ENCODE measurements around the gene DCST2. TPM values are rescaled to one million over a fixed set of nuclear protein-coding genes. Genes with fewer than 3 reads are reported as not detected.

The DCST2 gene
- total RNA-seq, 4 donors from 2014 or later = 0.35 to 0.54 TPM; not detected in 2

GRCh38 chr1:155050560-155051341, 17.2 kb upstream of the DCST2 start, which contains the start of gene ADAM15:
Gene ADAM15 (plus strand): TSS chr1:155051316. CDS start chr1:155051387, 71 bp downstream.
- peaks cover 0 to 48% (median 17%) of the 10 kb centered on the region in 3 donors for H3K4me1 ChIP-seq
- peaks cover 0 to 24% of the 10 kb centered on the region in 2 donors for H3K36me3 ChIP-seq
- H3K27ac ChIP-seq = peak within 1 kb of the TSS; percentile 69 to 96 (median 90)
- TF ChIP-seq POLR2A (IDR thresholded peaks at IDR 0.05) (no peak), POLR2AphosphoS5 (IDR thresholded peaks at IDR 0.05) (peak; percentile 58), EP300 (IDR thresholded peaks at IDR 0.05) (no peak)
- TF ChIP-seq, protein P1, sequence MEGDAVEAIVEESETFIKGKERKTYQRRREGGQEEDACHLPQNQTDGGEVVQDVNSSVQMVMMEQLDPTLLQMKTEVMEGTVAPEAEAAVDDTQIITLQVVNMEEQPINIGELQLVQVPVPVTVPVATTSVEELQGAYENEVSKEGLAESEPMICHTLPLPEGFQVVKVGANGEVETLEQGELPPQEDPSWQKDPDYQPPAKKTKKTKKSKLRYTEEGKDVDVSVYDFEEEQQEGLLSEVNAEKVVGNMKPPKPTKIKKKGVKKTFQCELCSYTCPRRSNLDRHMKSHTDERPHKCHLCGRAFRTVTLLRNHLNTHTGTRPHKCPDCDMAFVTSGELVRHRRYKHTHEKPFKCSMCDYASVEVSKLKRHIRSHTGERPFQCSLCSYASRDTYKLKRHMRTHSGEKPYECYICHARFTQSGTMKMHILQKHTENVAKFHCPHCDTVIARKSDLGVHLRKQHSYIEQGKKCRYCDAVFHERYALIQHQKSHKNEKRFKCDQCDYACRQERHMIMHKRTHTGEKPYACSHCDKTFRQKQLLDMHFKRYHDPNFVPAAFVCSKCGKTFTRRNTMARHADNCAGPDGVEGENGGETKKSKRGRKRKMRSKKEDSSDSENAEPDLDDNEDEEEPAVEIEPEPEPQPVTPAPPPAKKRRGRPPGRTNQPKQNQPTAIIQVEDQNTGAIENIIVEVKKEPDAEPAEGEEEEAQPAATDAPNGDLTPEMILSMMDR (IDR thresholded peaks at IDR 0.05) = peak in 3 of 4 experiments; percentile 87 to 94 (median 91)
- peak; percentile 88 for ATAC-seq
- H3K27me3 ChIP-seq = no peaks in the 10 kb centered on the region
- H3K9me3 ChIP-seq = no peaks in the 10 kb centered on the region
- 0% methylated on average over 2 of the region's 99 CpGs; no CpG with 5 or more reads in 1 of the 2 donors for WGBS, 2 donors (ENCODE audit: low coverage in 1 of 2)
- peak within 1 kb of the TSS; percentile 62 to 65 for H3K4me3 ChIP-seq

DNA sequence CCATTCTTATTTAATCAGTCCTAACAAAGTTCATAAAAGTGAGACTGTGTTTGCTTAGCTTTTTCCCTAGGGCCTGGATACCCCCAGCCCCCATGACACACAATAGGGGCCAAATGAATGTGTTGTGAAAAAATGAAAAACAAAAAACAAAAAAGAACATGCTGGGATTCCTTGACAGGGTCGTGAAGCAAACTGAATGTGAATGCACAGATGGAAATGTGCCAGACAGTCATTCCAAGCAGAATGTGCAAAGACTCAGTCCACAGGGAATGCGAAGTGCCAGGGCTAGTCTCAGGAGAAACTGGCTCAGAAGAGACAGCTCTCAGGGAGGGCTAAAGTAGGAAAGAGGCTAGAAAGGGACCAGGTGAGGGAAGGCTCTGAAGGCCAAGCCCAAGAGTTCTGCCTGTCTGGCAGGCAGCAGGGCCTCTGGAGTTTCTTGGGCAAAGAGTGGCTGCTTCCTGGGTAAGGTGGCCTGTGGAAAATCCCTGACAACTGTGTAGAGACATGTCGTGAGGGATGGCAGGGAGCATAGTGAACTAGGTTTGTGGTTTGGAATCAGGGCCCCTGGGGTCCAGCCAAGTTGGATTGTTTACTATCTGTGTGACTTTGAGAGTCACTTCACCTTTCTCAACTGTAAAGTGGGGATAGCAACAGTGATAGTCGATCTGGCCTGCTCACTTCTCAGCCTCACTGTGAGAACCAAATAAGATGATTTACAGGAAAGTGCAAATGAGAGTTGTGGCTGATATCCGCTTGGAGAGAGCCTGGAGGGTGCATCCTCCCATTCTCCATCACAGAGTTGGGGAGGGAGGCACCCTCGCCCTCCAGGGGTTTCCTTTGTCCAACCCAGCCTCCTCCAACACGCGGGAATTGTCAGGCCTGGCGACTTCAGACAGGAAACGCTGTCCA, 16.3 kb upstream of the DCST2 start:
- H3K27ac ChIP-seq = peak overlapping the region; percentile 35 to 96 (median 90)
- peak overlapping the region; percentile 62 to 65 for H3K4me3 ChIP-seq
- TF ChIP-seq POLR2A (IDR thresholded peaks at IDR 0.05) = no peak
- no peak for TF ChIP-seq EP300 (IDR thresholded peaks at IDR 0.05)
- TF ChIP-seq, protein P1 (IDR thresholded peaks at IDR 0.05) = no peak
- no peak for TF ChIP-seq POLR2AphosphoS5 (IDR thresholded peaks at IDR 0.05)
- no peaks in the 10 kb centered on the region for H3K9me3 ChIP-seq
- H3K4me1 ChIP-seq = peaks cover 0 to 52% (median 20%) of the 10 kb centered on the region in 3 donors
- peaks cover 0 to 15% of the 10 kb centered on the region in 2 donors for H3K36me3 ChIP-seq
- ATAC-seq = no peak
- 13 to 30% methylated on average over 4 to 8 of the region's 10 CpGs for WGBS, 2 donors (ENCODE audit: low coverage in 1 of 2)
- H3K27me3 ChIP-seq = no peaks in the 10 kb centered on the region

GRCh38 chr1:155048449-155049334, 15.1 kb upstream of the DCST2 start:
- WGBS, 2 donors (ENCODE audit: low coverage in 1 of 2) = 82 to 83% methylated on average over 2 to 4 of the region's 8 CpGs
- Histone ChIP-seq H3K9me3 (no peaks in the 10 kb centered on the region), H3K27ac (no peak overlapping the region), H3K27me3 (no peaks in the 10 kb centered on the region), H3K4me1 (peaks cover 0 to 50% (median 20%) of the 10 kb centered on the region in 3 donors), H3K4me3 (no peak overlapping the region), H3K36me3 (peaks cover 0 to 3% of the 10 kb centered on the region in 2 donors)
- TF ChIP-seq POLR2AphosphoS5 (IDR thresholded peaks at IDR 0.05) (no peak), EP300 (IDR thresholded peaks at IDR 0.05) (no peak), POLR2A (IDR thresholded peaks at IDR 0.05) (no peak)
- TF ChIP-seq, protein P1 (IDR thresholded peaks at IDR 0.05) = no peak
- no peak for ATAC-seq

DNA sequence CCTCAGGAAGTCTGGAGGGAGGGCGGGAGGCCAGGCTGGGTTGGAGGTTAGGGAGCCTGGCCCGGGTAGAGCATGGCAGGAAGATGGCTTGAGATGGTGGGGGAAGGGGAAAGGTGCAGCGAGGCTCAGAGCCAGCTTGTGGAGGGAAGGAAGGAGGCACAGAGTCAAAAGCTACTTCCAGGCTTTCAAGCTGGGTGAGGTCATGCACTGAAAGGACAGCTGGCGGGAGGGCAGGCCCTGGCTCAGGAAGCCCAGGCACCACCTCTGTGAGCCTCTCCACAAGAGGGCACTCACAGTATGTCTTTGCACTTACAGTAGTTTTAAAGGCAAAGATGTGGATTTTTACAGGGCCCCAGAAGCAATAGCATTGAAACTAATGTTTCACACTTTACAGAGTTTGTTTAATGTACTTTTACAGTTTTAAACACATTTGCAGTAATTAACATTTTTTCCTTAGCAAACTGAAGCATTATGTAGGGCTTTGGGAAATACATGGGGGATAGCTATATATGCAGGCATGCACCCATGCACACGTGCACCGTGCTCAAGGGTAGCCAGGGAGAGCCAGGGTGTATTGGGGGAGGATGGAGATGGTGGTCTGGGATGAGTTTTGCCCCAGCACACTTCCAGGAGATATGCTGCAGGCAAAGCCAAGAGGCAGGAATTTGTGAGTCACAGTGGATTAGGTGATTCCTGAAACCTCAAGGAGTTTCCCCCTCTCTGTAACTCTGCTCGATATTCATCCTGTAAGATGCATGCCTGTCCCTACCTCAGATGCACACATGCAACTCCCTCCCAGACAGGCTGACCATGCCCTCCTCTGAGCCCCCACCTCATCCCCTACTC, 11.5 kb upstream of the DCST2 start:
- ATAC-seq = peak; percentile 87
- H3K9me3 ChIP-seq = no peaks in the 10 kb centered on the region
- 30 to 44% methylated on average over 4 to 6 of the region's 7 CpGs for WGBS, 2 donors (ENCODE audit: low coverage in 1 of 2)
- H3K27me3 ChIP-seq = no peaks in the 10 kb centered on the region
- H3K36me3 ChIP-seq = no peaks in the 10 kb centered on the region
- H3K4me1 ChIP-seq = peaks cover 0 to 20% (median 7%) of the 10 kb centered on the region in 3 donors
- peak overlapping the region in 1 of 4 donors; percentile 23 for H3K27ac ChIP-seq
- no peak overlapping the region for H3K4me3 ChIP-seq
- no peak for TF ChIP-seq POLR2A (IDR thresholded peaks at IDR 0.05)
- TF ChIP-seq, protein P1 (IDR thresholded peaks at IDR 0.05) = peak in 3 of 4 experiments; percentile 73 to 81 (median 74)
